Stimulated activated CD8-positive, alpha-beta memory T cell treated with anti-CD3 and anti-CD28 coated beads, Interleukin-4, amount 100 ng/mL, for 1 hour (primary cell): Measurements from ENCODE around the gene SMTNL2.
A peak's percentile ranks its signal among the peaks of the same experiment; 100 is the strongest.

Experiments used
- DNase-seq, 2 donors: peaks; one replicate each; pipeline ENCODE4 v3.0.0-alpha.2; 2020; ENCODE audit warnings: low read depth in 2 of 2, low spot score in 1 of 2

SMTNL2 gene

DNA sequence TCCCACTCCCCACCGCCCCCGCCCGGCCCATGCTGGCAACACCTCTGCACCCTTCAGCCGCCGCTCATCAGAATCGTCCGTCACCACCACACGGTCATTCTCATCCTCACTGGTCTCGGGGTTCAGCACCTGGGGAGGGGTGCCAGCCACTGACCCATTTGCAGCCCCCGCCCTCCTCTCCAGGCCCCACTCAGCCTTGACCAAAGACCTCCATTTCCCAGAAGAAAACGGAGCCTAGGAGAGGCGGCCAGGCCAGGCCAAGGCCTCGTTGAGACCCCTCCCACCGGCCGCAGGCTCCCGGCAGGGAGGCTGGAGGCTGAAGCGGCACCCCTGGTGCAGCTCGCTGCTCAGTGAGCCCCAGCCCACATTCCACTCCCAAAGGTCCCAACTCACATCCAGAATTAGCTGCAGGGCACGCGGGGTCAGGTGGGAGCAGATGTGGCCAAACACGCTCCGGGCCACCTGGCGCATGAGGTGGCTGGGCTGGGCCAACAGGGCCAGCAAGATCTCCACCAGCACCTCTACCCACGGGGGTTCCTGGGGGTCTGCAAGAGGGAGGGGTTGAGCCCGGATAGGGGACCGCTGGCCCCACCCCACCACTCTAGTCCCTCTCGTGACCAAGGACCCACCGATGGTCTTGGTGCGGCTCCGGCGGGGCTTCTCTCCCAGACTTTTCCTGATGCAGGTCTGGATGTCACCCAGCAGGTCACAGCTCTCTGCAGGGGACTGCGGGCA, 38.9 kb upstream of the SMTNL2 start:
- DNase-seq: no peak

GRCh38 chr17:4547118-4547906, 37.0 kb upstream of the SMTNL2 start:
- DNase-seq: no peak

GRCh38 chr17:4548061-4548461, 36.3 kb upstream of the SMTNL2 start:
- no peak for DNase-seq

DNA sequence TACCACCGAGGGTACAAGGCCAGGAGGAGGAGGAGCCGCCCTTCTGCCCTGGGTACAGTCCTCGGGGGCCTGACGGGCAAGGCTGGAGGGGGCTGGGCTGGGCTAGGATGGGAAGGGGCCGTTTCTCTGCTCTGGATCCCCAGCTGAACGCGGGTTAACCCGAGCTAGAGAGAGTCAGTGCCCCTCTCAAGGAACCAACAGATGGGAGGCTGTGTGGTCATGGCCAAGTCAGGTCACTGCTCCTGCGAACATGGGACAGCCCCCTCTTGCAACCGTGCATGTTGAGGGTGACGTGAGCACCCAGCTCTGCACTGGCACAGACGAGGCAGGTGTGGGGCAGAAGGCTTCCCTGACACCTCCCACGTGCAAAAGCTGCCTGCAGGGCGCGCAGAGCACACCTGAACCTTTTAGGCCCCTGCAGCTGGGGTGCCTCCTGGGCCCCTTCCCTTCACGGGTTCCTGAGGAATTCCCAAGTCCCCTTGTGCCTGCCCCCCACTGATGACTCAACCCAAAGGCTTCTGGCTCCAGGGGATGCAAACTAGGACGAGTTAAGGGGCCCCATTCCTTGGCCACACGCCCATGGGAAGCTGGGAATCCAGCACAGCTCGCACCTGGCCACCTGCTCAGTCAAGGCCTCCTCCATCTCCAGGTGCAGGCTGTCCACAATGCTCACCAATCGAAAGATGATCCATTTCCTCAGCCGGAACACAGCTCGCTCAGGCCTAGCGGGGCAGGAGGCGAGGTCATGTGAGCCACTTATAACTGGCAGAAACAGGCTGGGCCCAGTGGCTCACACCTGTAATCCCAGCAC, 35.4 kb upstream of the SMTNL2 start:
- DNase-seq: no peak

- no peak for DNase-seq
Measured at GRCh38 chr17:4549781-4550533, 34.4 kb upstream of the SMTNL2 start.

GRCh38 chr17:4550534-4551039, 33.7 kb upstream of the SMTNL2 start:
- no peak for DNase-seq

DNA sequence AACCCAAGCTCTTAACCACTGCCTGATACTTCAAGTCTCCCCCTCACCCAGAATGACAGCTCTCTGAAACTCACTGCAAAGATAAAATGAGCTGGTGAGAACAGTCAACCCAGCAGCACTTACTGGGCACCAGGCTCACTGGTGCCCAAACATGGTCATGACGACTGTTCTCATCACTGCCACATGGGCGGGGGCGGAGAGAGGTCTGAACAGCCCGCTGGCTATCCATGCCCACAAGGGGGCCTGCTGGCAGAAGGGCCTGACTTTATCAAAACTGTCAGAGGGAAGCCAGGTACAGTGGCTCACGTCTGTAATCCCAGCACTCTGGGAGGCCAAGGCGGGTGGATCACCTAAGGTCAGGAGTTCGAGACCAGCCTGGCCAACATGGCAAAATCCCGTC, 33.2 kb upstream of the SMTNL2 start:
- no peak for DNase-seq

DNA sequence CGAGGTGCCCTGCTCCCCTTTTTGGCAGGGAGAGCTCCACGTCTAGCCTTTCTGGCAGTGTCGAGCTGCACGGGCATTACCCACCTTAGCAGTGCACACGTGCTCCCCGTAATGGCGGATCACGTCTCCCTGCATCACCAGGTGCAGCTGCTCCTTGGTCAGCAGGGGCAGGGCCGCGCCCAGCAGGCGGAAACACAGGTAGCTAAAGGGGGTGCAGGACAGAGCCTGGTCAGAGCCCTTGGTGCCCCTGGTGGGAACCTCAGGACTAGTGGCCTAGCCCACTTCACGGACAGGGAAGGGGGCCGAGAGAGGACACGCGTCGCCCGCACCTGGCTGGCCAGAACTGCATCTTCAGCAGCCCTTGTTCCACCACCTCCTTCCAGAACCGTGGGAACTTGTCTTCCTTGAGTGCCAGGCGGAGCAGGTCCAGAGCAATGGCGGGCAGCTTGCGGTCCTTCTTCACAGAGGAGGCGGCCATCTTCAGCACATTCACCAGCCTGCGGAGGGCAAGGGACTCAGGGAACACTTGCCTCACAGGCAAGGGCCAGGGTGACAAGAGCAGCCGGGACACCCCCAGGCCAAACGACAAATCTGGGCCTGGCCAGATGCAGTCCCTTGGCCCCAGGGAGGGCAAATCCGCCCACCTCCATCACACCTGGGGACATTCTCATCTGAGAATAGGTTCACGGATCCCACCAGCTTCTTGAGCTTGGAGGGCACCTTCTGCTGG, 32.4 kb upstream of the SMTNL2 start:
- DNase-seq: no peak

DNA sequence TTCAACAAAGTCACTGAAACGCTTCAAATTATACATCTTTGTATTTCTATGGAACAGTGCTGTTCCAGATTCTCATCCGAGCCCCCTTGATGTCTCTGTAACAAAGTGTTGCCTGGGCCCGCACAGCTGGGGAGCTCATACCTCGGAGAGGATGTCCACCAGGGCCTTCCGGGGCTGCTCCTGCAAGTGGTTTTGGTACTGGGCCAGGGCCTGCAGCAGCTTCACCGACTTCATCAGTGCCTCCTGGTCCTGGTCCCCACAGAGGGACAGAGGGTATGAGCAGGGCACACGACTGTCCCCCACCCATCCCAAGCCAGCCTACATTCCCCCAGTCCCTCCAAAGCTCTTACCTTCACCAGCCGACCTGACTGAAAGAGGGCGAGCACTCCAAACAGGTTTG, 30.7 kb upstream of the SMTNL2 start:
- no peak for DNase-seq

DNA sequence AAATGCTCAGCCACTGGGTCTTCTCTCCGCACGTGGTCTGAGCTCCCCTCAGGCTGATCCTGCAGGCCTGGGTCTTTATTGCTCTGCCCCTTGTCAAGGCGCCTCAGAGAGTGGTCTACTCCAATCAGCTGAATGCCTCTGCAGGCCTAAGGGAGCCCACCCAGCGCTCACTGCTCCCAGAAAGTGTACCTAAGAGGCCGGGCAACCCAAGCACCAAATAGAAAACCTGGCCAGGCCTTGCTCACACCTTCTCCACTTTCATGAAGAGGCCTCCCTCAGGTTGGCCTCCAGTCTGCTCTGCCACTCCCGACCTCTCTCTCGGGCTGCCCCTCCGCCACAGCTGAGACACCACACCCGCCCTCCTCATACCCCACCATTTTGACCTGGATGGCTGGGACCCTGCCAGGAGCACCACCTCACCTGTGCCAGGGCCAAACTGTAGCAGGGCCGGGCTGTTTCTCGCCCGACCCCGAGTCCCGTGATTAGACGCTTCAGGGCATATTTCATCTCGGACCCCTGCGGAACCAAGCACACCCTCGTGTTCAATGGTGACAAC, 29.8 kb upstream of the SMTNL2 start:
- no peak for DNase-seq

GRCh38 chr17:4554997-4555799, 29.1 kb upstream of the SMTNL2 start, which contains the start of gene MYBBP1A:
MYBBP1A (minus strand) TSS chr17:4555384; CDS start chr17:4555324, 60 bp downstream.
- peak; percentile 93 to 94 for DNase-seq

DNA sequence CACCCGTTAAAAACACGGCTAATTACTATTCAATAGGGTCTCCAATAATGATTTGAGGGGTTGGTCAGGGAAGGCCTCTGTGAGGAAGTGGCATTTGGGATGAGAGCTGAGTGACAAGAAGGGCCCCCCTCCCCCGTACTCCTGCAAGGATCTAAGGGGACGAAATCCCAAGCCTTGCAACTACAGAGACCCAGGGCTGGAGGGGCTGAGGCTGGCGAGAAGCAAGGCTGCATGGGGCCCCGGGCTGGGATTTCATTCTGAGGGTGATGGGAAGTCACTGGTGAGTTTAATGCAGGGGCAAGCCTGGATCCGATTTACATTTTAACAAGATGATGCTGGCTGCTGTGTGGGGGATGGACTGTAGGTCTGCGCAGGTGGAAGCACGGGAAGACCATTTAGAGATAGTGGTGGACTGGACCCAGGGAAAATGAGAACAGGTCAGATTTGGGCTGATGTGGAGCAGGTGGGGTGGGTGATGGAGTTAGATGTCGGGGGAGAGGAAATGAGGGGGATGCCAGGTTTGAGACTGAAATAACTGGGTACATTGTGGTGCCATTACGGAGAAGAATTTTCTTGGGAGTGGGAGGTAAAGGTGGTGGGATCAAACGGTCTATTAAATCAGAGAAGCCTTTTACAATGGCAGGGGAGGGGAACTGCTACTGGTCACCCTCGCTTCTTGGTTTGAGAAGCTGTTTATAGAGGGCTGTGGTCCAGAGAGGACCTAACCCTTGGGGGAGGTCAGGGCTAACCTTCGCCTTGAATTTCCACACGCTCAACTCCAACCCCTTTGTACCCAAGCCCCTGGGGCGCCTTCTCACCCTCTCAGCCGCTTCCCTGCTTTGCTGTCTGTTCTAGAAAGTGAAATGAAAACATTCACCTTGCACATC, 28.2 kb upstream of the SMTNL2 start:
- no peak for DNase-seq

DNA sequence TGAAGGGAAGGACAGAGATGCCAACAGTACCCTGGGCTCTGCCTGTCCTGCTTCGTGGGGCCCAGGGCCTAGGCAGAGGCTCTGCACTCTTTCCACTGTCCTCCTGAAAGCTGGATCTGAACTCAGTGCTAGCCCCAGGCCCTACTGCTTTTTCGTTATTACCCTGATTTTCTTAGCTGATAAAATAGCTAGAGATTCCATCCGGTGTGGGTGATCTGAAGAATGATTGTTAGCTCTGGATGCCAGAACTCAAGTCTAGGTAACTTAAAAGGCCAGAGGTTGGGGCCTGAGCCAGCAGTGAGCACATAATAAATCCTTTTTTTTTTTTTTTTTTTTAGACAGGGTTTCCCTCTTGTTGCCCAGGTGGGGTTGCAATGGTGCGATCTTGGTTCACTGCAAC, 27.3 kb upstream of the SMTNL2 start:
- DNase-seq: no peak

DNA sequence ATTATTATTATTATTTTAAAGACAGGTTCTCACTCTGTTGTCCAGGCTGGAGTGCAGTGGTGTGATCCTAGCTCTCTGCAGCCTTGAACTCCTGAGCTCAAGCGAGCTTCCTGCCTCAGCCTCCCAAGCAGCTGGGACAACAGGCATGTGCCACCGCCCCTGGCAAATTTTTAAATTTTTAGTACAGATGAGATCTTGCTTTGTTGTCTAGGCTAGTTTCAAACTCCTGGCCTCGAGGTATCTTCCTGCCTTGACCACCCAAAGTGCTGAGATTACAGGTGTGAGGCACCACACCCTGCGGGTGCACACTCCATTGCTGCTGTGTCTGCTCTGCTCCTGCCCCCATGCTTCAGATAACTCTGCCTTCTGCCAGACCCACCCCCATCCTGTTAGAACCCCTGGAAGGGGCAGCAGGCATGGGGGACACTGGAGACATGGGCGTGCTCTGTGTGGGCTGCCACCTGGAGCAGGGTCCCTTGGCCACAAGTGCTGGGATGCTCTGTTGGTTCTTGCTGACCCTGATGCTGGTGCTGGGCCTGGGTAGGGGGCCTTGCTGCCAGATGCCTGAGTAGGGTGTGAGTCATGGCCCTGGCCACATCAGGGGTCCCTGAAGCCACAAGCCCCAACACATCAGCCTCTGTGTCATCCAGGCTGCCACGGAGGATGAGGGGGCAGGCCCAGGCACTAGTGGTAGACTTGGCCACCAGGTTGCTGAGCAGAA, 26.5 kb upstream of the SMTNL2 start:
- DNase-seq: no peak

GRCh38 chr17:4558347-4558971, 25.9 kb upstream of the SMTNL2 start:
- no peak for DNase-seq

GRCh38 chr17:4559139-4559791, 25.1 kb upstream of the SMTNL2 start:
- DNase-seq: no peak
